HG02571 (cell line): Measurements from ENCODE around the gene USH2A.

ENCODE experiments used
- ATAC-seq: cut with Tn5 transposase; IDR thresholded peaks from one replicate; pipeline ENCODE4 v1.9.1; 2021; ENCODE audit warnings: mild to moderate bottlenecking, moderate library complexity; ENCODE audit not compliant: unreplicated experiment

The USH2A gene

DNA sequence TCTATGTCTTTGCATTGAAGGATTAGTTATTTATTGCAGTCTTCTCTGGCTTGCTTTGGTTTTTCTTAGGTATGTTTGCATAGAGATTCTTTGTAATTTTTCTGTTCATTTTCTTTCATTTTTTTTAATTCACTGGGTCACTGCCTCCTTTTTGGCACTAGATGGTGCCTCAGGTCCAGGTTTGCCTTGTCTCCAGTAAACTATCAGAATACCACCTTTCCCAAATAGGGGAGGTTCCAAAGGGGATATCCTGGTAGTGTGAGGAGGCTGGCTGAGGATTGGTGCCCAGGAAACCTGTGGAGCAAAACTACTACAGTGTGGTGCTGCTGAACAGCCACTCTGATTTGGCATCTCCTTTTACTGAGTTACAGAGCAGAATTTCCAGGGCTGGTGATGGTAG, 599.0 kb downstream of the USH2A start:
- ATAC-seq = no peak

DNA sequence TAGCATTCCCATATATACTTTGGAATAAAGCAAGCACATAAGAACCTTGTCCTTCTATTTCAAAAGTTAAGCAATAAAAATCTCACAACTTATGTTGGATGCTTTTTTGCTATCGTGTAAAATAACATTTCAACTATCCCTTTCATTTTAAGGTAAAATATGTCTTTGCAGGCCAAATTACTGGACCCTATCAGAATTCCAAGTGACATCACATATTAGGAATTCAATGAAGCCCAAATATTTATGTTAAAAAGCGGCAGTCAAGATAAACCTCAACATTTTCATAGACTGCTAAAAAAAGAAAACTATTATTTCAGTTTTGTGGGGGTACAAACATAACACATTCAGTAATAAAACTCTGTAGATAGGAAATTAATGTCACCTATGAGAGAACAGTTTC, 604.1 kb downstream of the USH2A start:
- ATAC-seq = no peak

DNA sequence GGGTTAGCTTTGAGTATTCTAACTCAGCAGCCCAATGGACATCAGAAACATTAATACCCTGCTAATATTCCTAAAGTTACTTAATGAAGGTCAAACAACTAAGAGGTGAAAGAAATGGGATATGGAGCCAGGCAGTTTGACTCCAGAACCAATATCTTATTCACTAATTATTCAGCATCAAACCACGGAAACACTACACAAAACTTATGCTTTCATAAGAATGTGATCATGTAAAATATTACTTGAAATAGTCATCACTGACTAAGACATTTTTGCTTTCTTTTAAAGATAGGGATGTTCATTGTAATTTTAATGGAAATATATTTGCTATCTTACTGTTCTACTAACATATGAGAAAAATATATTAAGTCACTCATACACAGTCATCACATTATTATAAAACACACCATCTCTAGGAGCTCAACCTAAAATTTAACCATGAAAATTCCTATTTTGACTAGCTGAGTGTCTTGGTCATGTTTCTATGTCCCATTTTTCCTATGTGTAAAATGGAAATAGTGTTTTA, 615.3 kb downstream of the USH2A start:
- ATAC-seq = no peak

DNA sequence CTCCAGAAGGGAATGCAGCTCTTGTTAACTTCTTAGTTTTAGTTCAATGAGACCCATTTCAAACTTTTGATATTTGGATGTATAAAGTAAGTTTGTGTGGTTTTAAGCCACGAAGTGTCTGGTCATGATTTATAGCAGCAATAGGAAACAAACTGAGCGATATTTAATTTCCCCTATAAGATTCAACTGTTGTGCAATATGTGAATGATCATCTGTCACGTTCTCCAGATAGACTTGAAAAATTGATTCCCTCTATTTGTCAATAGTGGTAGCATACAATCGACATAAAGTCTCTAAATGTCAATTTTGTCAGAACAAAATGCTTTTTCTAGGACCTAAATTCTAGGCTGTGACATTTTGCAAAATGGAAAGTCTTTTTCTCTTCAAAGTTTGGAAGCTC, 616.0 kb downstream of the USH2A start:
- ATAC-seq = no peak

DNA sequence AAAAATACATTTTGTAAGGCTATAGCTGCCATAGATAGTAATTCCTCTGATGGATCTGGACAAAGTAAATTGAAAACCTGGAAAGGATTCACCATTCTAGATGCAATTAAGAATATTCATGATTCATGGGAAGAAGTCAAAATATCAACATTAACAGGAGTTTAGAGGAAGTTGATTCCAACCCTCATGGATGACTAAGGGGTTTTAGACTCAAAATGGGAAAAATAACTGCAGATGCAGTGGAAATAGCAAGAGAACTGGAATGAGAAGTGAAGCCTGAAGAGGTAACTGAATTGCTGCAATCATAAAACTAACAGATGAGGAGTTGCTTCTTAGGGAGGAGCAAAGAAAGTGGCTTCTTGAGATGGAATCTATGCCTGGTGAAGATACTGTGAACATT, 625.4 kb downstream of the USH2A start:
- no peak for ATAC-seq

DNA sequence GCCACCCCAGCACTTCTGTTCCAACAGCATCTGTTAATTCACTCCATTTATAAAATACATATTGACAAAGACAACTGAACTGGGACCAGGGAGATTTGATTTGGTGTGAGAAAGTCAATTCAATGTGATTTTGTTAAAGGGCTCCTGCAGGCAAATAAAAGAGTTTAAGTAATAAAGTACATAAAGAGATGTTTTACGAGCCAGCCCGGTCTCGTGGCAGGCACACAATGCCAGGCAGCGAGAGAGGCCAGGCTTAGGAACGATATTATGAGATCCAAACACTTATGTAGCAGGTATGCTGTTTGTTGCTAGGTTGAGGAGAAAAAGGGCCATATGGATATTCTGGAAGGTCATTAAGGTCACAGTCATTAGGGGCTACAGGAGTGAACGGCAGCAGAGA, 629.1 kb downstream of the USH2A start:
- no peak for ATAC-seq

DNA sequence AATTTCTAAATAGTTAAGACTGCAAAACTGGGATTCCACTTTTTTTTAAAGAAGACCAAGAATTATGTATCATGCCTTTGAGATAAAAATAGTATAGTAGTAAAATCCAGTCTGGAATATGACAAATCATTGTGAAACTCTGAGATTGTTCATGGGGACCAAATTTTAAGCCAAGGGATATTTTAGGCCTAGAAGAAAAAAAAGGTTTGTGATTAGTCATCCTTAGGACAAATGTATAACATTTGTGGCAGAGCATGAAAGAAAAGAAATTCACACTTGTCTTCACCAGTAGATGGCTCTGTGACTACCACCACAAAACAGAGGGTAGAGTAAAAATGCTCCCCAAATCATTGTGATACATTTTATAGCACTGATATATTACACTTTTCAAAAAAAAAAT, 630.1 kb downstream of the USH2A start:
- ATAC-seq = no peak

DNA sequence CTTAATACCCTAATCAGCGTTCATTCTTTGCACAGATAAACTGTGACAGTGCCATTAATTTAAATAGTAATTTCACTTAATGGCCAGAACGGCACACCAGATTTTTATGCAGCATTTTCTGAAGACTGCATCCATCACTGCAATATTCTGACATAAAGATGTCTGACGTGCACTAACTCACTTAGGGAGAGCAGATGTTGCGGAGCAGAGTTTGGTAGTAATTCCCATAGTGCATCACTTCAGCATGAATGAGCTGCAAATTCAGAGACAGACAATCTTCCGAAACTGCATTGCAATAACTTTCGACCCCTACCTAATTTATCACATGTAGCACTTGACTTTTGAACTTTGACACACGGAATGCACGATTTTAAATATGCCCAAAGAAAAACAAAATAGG, 630.8 kb downstream of the USH2A start:
- ATAC-seq = no peak

DNA sequence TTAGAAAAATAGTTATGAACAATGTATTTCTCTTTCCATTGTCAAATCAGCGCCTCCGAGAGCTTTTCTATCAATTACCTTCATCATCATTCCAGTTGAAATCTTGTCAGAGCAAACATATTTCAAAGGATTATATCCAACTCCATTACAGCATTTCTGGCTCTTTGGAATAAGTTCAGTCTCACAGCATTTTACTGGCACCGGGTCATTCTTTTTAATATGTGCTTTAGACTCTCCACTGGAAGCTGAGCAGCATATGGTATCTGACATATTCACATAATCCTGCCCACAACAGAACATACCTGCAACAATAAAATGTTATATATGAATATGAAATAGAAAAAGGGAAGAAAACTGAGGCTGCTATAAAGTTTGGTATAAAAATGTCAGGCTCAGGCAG, 633.3 kb downstream of the USH2A start:
- no peak for ATAC-seq

DNA sequence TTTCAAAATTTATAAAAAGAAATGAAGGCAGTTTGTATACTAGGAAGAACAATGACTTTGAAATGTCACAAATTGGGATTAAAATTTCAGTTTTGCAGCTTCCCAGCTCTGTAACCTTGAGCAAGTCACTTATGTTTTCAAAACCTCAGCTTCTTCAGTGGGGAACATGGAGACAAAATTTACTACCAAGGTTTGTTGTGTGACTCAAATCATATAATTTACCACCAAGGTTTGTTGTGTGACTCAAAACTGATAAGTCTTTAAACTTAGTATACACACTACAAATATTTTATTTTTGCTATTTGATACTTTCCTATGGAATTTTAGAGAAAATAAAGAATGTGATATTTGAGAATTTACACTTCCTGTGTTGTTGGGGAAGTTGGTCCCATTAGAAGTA, 636.3 kb downstream of the USH2A start:
- ATAC-seq = no peak

DNA sequence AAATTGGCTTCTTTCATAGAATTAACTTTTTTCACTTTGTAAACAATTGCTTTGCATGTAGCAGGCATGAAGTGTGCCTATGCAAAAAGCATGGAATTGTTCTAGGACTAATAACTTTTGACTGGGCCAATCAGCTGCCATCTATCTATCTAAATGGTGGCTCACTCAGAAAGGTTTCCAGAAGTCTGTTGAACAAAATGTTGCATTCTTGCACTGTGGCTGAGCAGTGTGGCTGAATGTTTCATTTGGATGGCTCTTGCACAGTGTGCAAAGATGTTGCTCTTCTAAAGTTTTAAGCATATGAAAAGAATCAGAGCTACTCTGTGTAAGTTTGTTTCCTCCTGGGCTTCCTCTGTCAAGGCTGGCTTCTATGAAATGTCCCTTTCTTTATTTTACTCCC, 642.6 kb downstream of the USH2A start:
- no peak for ATAC-seq

DNA sequence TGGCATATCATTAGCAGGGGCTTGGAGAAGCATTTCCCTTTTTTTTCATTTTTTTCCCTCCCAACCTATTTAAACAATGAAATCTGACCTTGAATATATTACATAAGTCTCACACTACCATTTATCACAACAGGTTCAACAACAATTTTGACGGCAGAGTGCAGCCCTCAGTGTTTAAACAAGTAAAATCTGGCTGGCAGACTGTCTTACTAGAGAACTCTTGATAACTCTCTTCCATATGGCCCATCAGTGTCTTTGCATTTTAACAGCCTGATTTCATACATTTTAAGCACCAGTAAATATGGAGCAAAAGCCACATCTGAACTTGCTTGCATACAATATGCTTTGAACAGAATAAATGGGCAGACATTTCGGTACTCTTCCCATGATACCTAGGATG, 643.1 kb downstream of the USH2A start:
- no peak for ATAC-seq

DNA sequence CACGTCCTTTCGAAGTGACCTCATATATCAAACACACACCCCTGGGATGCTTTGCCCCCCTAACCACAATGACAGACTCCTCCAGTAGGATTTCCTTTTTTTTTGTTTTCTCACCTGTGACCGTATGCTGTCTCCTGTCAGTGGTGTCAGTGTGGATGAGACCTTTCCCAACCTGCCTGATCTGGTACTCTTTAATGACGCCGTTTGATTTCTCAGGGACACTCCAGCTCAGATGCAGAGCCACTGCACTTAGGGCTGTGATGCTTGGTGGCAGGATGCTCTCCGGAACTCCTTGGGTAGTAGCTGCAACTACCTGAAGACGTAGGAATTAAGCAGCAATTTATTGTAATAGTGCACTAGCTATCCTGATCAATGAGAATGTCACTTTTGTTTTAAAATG, 643.5 kb downstream of the USH2A start:
- ATAC-seq = no peak

DNA sequence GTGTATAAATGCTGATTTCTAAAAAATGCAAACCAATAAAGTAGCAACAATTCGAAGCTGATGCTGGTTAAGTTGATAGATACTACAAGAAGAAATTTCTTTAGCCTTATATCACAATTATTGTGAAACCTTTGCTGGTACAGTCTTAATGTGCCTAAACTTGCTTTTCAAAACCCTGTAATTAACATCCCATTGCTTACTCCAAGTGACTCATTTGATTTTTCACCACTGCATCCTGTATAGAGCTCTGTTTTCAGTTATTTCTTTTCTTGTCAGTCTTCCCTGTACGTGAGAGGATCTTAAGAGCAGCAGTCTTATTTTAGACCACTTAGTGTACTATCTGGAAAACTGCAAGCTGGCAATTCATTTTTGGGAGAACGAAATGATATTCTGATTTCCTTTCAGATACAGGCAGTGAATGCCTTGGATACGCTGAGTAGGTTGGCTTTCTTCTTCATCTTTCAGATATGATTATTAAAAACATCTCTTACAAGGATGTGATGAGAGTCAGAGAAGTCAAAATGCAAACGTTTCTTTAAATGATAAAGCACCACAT, 645.8 kb downstream of the USH2A start:
- ATAC-seq = no peak

DNA sequence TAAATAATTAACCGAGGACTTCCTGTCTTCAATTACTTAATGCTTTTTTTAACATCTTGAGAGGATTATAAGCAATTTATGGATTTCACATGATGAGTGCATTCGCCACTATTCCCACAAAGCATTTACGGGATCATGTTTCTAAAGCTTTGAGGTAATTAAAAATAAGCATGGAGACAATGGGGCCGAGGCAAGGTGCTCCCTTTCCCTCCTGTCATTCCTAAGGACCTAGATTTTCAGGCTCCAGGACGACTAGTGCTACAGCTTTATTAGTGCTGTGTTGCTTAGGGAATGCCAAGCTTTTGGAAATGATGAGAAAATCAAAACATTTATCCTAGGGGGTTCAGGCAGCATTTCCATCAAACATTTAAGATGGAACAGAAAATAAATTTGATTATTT, 646.9 kb downstream of the USH2A start:
- ATAC-seq = no peak

DNA sequence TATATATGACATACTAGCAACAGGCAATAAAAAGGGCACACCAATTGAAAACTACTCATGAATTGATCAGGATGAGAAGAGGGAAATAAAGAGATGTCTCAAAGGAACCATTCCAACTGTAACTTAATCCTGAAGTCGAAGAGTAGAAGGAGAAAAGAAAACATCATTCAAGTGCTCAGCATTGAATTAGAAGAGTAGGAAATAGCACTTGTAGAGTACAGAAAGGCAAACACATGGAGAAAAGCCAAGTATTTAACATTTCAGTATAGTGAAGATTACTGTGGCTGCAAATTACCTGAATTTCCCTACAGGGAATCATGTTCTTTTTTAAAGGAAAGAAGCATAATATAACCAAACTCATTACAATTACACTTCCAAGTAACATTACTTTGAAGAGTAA, 651.1 kb downstream of the USH2A start:
- no peak for ATAC-seq

DNA sequence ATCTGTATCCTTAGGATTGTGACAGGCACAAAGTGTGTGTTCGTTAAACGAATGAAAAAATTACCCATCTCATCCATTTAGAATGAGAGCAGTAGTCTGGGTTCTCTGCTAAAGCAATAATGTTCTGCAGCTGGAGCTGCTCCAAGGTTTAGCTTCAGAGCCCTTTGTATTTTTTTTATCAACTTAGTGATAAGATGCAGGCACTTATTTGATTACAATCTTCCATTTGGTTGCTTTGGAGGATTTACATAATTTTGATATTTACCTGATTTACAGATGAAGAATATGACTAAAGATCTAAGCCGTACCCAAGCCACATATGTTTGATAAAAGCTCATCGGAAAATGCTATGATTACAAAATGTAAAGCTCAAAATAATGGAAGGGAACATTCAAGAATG, 654.9 kb downstream of the USH2A start:
- no peak for ATAC-seq

DNA sequence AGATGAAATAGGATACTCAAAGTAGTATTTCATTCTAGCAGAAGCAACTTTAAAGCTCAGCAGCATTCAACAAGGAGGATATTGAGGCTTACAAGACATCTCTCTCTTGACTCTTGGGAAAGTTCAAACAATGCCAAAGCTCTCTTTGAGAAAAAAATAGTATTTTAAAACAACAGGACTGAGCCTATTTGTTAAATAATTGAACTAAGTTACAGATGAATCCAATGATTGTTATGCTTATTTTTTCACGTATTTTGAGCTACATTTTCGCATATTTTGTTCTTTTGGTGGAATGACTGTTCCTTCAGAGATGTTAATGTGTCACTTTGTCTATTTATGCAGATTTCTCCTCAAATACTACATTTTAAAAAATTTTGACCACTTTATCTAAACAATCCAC, 655.5 kb downstream of the USH2A start:
- ATAC-seq = no peak

DNA sequence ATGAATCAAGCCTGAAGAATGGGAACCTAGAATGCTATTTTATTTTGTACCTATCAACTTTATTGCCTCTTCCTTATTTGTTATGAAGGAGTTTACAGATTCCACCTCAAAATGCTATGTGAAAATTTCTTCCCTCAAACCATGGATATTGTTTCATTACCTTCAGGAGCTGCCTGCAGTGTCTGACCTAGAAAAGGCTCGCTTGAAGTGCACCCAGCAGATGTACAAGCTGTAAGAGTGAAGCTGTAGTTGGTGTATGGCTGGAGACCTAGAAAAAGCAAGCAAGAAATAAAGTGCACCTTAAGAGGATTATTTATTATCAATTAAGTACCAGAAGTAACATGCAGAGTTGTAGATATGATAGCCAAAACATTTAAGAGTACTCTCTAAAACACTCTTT, 656.7 kb downstream of the USH2A start:
- ATAC-seq = no peak

DNA sequence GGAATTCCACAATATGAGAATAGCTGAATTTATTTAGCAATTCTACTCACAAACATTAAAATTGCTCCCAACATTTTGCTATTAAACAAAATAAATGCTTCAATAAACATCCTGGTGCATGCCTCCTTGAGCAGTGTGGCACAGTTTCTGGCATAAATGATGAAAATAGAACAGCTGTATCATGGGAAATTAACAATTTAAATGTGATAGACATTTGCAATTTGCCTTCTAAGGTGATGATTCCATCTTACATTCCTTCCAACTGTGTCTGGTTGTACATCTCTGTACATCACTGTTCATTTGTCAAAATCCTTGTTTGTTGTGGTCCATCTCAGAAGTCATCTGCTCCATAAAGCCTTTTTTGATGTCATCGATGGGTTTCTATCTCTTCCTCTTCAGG, 657.4 kb downstream of the USH2A start:
- ATAC-seq = no peak

DNA sequence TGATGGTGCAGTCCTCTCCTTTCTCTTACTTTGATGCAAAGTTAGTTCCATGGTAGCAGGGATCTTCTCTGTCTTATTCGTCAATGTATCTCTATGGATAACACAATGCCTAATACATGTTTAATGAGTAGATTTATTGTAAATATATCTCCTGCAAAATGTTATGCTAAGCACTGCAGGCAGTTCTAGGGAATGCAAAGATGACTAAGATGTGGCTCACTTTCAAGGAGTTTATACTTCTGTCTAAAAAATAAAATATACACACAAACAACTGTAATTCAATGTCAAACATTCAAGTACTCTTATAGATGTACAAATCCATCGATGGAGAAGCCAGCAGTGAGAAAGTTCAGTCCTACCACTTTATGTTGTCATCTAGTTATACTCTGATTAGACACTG, 661.8 kb downstream of the USH2A start:
- ATAC-seq = no peak

DNA sequence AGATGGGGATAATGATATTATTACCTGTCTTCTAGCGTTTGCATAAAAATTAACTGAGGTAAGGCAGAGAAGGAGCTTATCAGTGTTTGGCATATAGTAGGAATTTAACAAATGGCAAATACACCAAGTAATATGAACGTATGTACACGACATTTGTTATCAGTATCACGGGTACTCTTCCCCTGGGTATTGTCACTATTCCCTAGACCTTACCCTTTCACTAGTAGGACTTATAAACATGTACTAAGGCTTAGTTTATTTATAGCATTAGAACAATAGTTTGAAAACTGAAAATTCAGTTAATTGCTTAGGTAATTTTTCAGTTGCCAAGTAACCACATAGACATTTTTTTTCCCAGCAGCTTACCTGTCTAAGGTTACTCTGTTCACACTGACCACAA, 669.1 kb downstream of the USH2A start:
- no peak for ATAC-seq

DNA sequence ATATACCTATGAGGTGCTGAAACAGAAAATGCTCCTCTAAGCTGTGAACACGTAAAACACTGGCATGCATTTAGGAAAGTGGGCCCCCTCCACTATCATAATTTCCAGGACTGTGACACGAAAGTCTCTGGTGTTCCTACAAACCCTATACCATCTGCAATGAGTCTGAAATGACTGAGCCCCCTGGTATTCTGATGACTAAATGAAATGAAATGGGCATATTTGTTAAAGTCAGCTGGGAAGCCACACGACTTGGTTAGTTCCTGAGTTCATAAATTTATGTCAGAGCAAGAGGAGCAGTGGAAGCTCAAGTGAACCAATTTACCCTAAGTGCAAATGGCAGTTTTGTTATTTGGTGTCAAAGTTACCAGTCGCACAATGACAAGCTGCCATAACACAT, 673.8 kb downstream of the USH2A start:
- no peak for ATAC-seq

DNA sequence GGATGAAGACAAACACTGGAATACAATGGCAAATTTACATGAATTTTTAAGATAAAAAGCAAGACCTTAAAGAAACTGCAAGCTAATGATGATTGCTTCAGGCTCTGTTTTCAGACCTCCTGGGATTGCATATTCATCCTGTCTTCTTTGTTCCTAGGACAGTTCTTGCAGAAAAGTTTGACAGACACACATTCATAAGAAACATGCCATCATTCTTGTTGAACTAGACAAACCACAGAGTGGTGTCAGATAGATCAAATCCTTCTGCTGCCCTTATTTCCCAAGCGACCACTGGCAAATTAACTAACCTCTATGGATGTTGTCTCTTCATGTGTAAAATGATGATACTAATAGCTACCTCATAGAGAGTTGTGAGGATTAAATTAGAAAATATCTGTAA, 674.8 kb downstream of the USH2A start:
- ATAC-seq = no peak
